ENCODE measurements around the gene PISD. TPM values are rescaled to one million over a fixed set of nuclear protein-coding genes. Genes with fewer than 3 reads are reported as not detected.

The PISD gene
- total and polyA plus RNA-seq, 2 of the 8 experiments (the other 6 are each of a cell fraction or from before 2014, with no cell fraction given), result 47.8 to 48.2 TPM

DNA sequence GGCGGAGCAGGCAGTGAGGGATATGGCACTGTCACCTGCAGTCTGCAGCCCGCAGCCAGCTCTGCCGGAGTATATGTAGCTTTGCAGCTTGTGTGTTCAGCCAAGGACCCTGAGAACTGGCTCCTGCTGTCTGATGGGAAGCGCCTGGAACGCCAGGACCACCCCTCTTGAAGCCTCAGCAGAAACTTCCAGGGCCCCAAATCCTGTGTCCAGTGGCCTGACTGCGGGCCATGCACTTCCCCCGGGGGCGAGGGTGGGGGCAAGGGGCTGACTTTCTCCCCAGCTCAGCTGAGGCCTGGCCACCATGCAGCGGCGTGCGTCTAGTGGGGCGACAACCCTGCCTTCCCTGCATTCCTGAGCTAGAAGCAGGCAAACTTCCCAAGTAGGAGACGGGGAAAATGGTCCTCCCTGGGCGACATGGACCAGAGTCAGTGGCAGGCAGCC, 32.3 kb downstream of the PISD start:
- Histone ChIP-seq H2BK15ac (ENCODE audit: low read length) (no peak overlapping the region), H4K91ac (replicated peaks; ENCODE audit: insufficient read length, low read length) (peak overlapping the region; percentile 36), H3K4me3 (ENCODE audit: extremely low read depth in 1 of 4, insufficient read depth in 2 of 4, low read depth in 3 of 4, low read length in 4 of 4) (peak overlapping the region; percentile 58 to 97 (median 60)), H4K5ac (ENCODE audit: insufficient read length, low read depth, low read length) (no peak overlapping the region), H3K4ac (replicated peaks; ENCODE audit: insufficient read length, low read depth, low read length) (no peak overlapping the region), H3K4me1 (replicated peaks in 1 of 4; ENCODE audit: control insufficient read depth in 3 of 4, insufficient read depth in 4 of 4, low read length in 3 of 4) (peaks cover 5 to 40% (median 31%) of the 10 kb centered on the region in 4 experiments), H4K20me1 (replicated peaks in 1 of 2; ENCODE audit: control insufficient read depth in 1 of 2, insufficient read depth in 2 of 2, low read length in 2 of 2) (peaks cover 18 to 46% of the 10 kb centered on the region in 2 experiments), H3K36me3 (ENCODE audit: control insufficient read depth in 2 of 4, insufficient read depth in 4 of 4, low read length in 3 of 4) (no peaks in the 10 kb centered on the region), H3K79me2 (ENCODE audit: control insufficient read depth in 1 of 2, insufficient read depth in 2 of 2, low read length in 2 of 2) (peaks cover 0 to 65% of the 10 kb centered on the region in 2 experiments; a peak in 2 of 4 replicates), H2AK5ac (ENCODE audit: low read depth, low read length) (no peak overlapping the region), H3K27me3 (replicated peaks in 1 of 4; ENCODE audit: control insufficient read depth in 3 of 4, extremely low read depth in 1 of 4, insufficient read depth in 3 of 4, low read length in 3 of 4) (no peaks in the 10 kb centered on the region), H3K4me2 (ENCODE audit: insufficient read depth in 1 of 2, low read depth in 2 of 2, low read length in 2 of 2) (peak overlapping the region; percentile 69 to 96), H3K23ac (ENCODE audit: insufficient read length) (no peak overlapping the region), H2BK5ac (ENCODE audit: low read depth, low read length) (peak overlapping the region; percentile 60; the same call in 1 of the 2 replicates), H2AFZ (ENCODE audit: low read length) (no peak overlapping the region), H2BK20ac (ENCODE audit: low read length) (no peak overlapping the region), H3K14ac (ENCODE audit: insufficient read length) (no peak overlapping the region), H2BK12ac (ENCODE audit: low read depth, low read length) (no peak overlapping the region), H3K9me3 (ENCODE audit: insufficient read depth in 2 of 2, low read depth in 1 of 2, low read length in 1 of 2) (no peaks in the 10 kb centered on the region), H3K9ac (replicated peaks in 1 of 4; ENCODE audit: extremely low read depth in 1 of 4, low read depth in 3 of 4, low read length in 3 of 4) (peak overlapping the region in 1 of 4 experiments; percentile 58; a peak in 1 of 7 replicates), H3K79me1 (ENCODE audit: low read depth, low read length) (peaks cover 46% of the 10 kb centered on the region), H3K18ac (ENCODE audit: extremely low read depth, low read length) (no peak overlapping the region), H3K56ac (replicated peaks; ENCODE audit: insufficient read length, low read depth, low read length) (no peak overlapping the region), H3K23me2 (ENCODE audit: low read depth, low read length) (peaks cover 14% of the 10 kb centered on the region; the same call in 1 of the 2 replicates), H4K8ac (ENCODE audit: extremely low read depth, insufficient read depth, low read length) (peak overlapping the region; percentile 82), H3K27ac (ENCODE audit: low read depth, low read length) (no peak overlapping the region), H2BK120ac (replicated peaks; ENCODE audit: low read depth, low read length) (no peak overlapping the region)
- DNase-seq (ENCODE audit: low read depth in 1 of 2, low spot score in 2 of 2), result no peak
- CTCF ChIA-PET (ENCODE audit: partially characterized antibody), result interaction anchor here (0.6 to 9.3 kb wide), 8 partner anchors 9 to 69 kb away, joined by 3 to 105 read pairs (median 4); partner anchors contain the start of gene PISD
- POLR2A ChIA-PET (ENCODE audit: partially characterized antibody), result interaction anchor here (1.3 to 2.8 kb wide), 7 partner anchors 9 to 283 kb away, joined by 4 to 24 read pairs (median 10); partner anchors contain the start of genes DEPDC5, PATZ1 and PISD
- no peak for FAIRE-seq
- 78% methylated on average over 12 of the region's 14 CpGs; no CpG with 5 or more reads in 1 of the 2 experiments for WGBS, 2 experiments (ENCODE audit: extremely low coverage in 1 of 2, insufficient coverage in 1 of 2, insufficient read length in 1 of 2, insufficient replicate concordance in 2 of 2, low coverage in 1 of 2, low lambda C conversion rate in 2 of 2, missing lambda C conversion rate in 1 of 2)
- TF ChIP-seq JUND (IDR thresholded peaks at IDR 0.05; ENCODE audit: low read length) (no peak), EGR1 (IDR thresholded peaks at IDR 0.05; ENCODE audit: borderline replicate concordance, low read depth, low read length) (no peak), TEAD4 (IDR thresholded peaks at IDR 0.05; ENCODE audit: low read depth, low read length) (no peak), FOSL1 (IDR thresholded peaks at IDR 0.05; ENCODE audit: insufficient read depth, low read depth, low read length) (no peak), RXRA (IDR thresholded peaks at IDR 0.05; ENCODE audit: insufficient read depth, low read depth, low read length) (no peak), BACH1 (IDR thresholded peaks at IDR 0.05; ENCODE audit: low read length) (no peak), SIRT6 (IDR thresholded peaks at IDR 0.05; ENCODE audit: low read length) (no peak), SUZ12 (IDR thresholded peaks at IDR 0.05; ENCODE audit: low read length) (no peak), TBP (IDR thresholded peaks at IDR 0.05; ENCODE audit: low read depth, low read length) (no peak), ASH2L (IDR thresholded peaks at IDR 0.05; ENCODE audit: low read length) (no peak), YY1 (IDR thresholded peaks at IDR 0.05; ENCODE audit: low read depth, low read length) (no peak)
- TF ChIP-seq, protein P1, sequence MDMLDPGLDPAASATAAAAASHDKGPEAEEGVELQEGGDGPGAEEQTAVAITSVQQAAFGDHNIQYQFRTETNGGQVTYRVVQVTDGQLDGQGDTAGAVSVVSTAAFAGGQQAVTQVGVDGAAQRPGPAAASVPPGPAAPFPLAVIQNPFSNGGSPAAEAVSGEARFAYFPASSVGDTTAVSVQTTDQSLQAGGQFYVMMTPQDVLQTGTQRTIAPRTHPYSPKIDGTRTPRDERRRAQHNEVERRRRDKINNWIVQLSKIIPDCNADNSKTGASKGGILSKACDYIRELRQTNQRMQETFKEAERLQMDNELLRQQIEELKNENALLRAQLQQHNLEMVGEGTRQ (IDR thresholded peaks at IDR 0.05; ENCODE audit: low read length), result no peak

Data from H1 (cell line).